Spleen (tissue), 11 donors: ENCODE results near the gene SGCG. TPM values are rescaled to one million over a fixed set of nuclear protein-coding genes. Genes with fewer than 3 reads are reported as not detected.
A peak's percentile ranks its signal among the peaks of the same experiment; 100 is the strongest.

Experiments used
- DNase-seq: peaks from one replicate; pipeline ENCODE4 v3.0.0-alpha.2; 2020
- H3K27ac ChIP-seq, 8 donors: fragments of 200-600 bp; sonication (generic) in 7 of 8; 1 replicate in 4 of 8; 2 replicates in 4 of 8; pipeline versions ENCODE4 v1.5.0 to v1.8.0; 2016 to 2021; ENCODE audit warnings: inconsistent platforms in 4 of 8, mild to moderate bottlenecking in 4 of 8, moderate library complexity in 1 of 8
- H3K27me3 ChIP-seq, 7 donors: fragments of 200-600 bp; sonication (generic) in 6 of 7; replicated peaks in 1 of 7; 1 replicate in 4 of 7; 2 replicates in 3 of 7; pipeline versions ENCODE4 v1.5.0 to v1.8.0; 2016 to 2021; ENCODE audit warnings: inconsistent platforms in 3 of 7, mild to moderate bottlenecking in 1 of 7
- H3K36me3 ChIP-seq, 6 donors: fragments of 200-600 bp; sonication (generic) in 5 of 6; 1 replicate in 4 of 6; 2 replicates in 2 of 6; pipeline versions ENCODE4 v1.5.0 to v1.8.0; 2016 to 2021; ENCODE audit warnings: inconsistent platforms in 2 of 6
- H3K4me1 ChIP-seq, 6 donors: fragments of 200-600 bp; sonication (generic) in 5 of 6; 1 replicate in 3 of 6; 2 replicates in 3 of 6; pipeline versions ENCODE4 v1.5.0 to v1.8.0; 2016 to 2021; ENCODE audit warnings: inconsistent platforms in 3 of 6
- H3K4me3 ChIP-seq, 8 donors: fragments of 200-600 bp; sonication (generic) in 7 of 8; 1 replicate in 4 of 8; 2 replicates in 4 of 8; pipeline versions ENCODE4 v1.5.0 to v1.8.0; 2016 to 2021; ENCODE audit warnings: inconsistent platforms in 4 of 8, mild to moderate bottlenecking in 4 of 8, moderate library complexity in 2 of 8
- H3K9me3 ChIP-seq, 8 donors: fragments of 200-600 bp; sonication (generic) in 7 of 8; 1 replicate in 4 of 8; 2 replicates in 4 of 8; pipeline versions ENCODE4 v1.5.0 to v1.8.0; 2016 to 2021; ENCODE audit warnings: inconsistent platforms in 4 of 8
- CTCF ChIP-seq, 11 experiments: fragments of 200-600 bp in 7 of 11; fragments of 450-650 bp in 4 of 11; sonication (generic) in 4 of 11; IDR thresholded peaks in 8 of 11; conservative IDR thresholded peaks in 3 of 11; 1 replicate in 7 of 11; 2 replicates in 4 of 11; pipeline versions ENCODE4 v1.4.0 to v1.8.0; 2016 to 2021; ENCODE audit warnings: antibody characterized with exemption in 11 of 11, inconsistent platforms in 4 of 11, mild to moderate bottlenecking in 1 of 11
- POLR2A ChIP-seq, 3 donors: fragments of 450-650 bp; IDR thresholded peaks; one replicate each; pipeline ENCODE4 v1.5.1; 2017; ENCODE audit warnings: antibody characterized with exemption in 3 of 3, mild to moderate bottlenecking in 1 of 3
- POLR2AphosphoS5 ChIP-seq, 3 donors: sonication (generic); formaldehyde crosslinking; IDR thresholded peaks; one replicate each; pipeline ENCODE4 v1.5.1; 2017; ENCODE audit warnings: antibody characterized with exemption in 3 of 3
- WGBS, 5 donors: extraction: QIAGEN DNeasy Blood & Tissue Kit in 3 of 5; methylation state at CpG; one replicate each; pipeline versions ENCODE4 v1.1.5 to v1.1.7; 2013 to 2018; 5-methylcytosine and 5-hydroxymethylcytosine counted together
- intact Hi-C: fragments of 100-400 bp; cut with DNase I; formaldehyde crosslinking; loops from one replicate; pipeline ENCODE4 v1.15.0; 2023; ENCODE audit warnings: low total_unique reads
- polyA plus RNA-seq, 3 donors: library from polyadenylated mRNA; stranded (reverse); fragments of 200-250 nt; gene quantifications; one replicate each; pipeline ENCODE4 v1.2.1, GENCODE V29; 2013
- total RNA-seq, 7 donors: library from RNA; depleted of rRNA in 3 of 7; stranded (reverse); fragments of >200 nt in 3 of 7; fragmentation: NEBNext Ultra II Directional in 4 of 7; extraction: Animal tissue kit (Norgen Biotek cat#: 25700) in 4 of 7; gene quantifications; one replicate each; pipeline versions ENCODE4 v1.1.0 to v1.2.1, GENCODE V29; 2016 to 2021
- donor health status: healthy with polysubstance abuse.
- donor health status: DM: no; HTN: no; CAD: no; lungs with moderate emphysema.
- donor health status: DM: no; HTN: no; CAD: no.
- donor health status: Bipolar disorder and iron deficiency.
- donor health status: healthy.
- donor health status: DM: no; HTN: no; CAD: no.
- donor health status: DM: yes; HTN: yes; CAD: no.

SGCG gene
- total and polyA plus RNA-seq, 10 donors: not detected

- TF ChIP-seq POLR2A (IDR thresholded peaks at IDR 0.05): no peak
- TF ChIP-seq POLR2AphosphoS5 (IDR thresholded peaks at IDR 0.05): peak in 1 of 3 donors; percentile 18
- no peak for TF ChIP-seq CTCF (IDR thresholded peaks at IDR 0.05 in 8 of 11, conservative IDR thresholded peaks at IDR 0.05 in 3 of 11)
- Histone ChIP-seq H3K4me1 (peaks cover 0 to 32% (median 18%) of the 10 kb centered on the region in 6 donors), H3K9me3 (no peaks in the 10 kb centered on the region), H3K4me3 (no peak overlapping the region), H3K27me3 (no peaks in the 10 kb centered on the region), H3K27ac (no peak overlapping the region), H3K36me3 (no peaks in the 10 kb centered on the region)
- DNase-seq: no peak
- intact Hi-C loops: no loop called here
- 67 to 78% (median 72%) methylated on average over 14 to 17 of the region's 17 CpGs for WGBS, 5 donors
Measured at GRCh38 chr13:23323946-23324709, 143.3 kb downstream of the SGCG start.

- no peak for DNase-seq
- H3K27ac ChIP-seq: no peak overlapping the region
- intact Hi-C loops: no loop called here
- WGBS, 5 donors: 69 to 84% (median 76%) methylated on average over 2 of the region's 2 CpGs
- no peak overlapping the region for H3K4me3 ChIP-seq
- H3K36me3 ChIP-seq: no peaks in the 10 kb centered on the region
- no peaks in the 10 kb centered on the region for H3K27me3 ChIP-seq
- peaks cover 0 to 3% (median 0%) of the 10 kb centered on the region in 8 donors for H3K9me3 ChIP-seq
- peaks cover 0 to 21% (median 8%) of the 10 kb centered on the region in 6 donors for H3K4me1 ChIP-seq
- no peak for TF ChIP-seq POLR2AphosphoS5 (IDR thresholded peaks at IDR 0.05)
- TF ChIP-seq POLR2A (IDR thresholded peaks at IDR 0.05): no peak
- no peak for TF ChIP-seq CTCF (IDR thresholded peaks at IDR 0.05 in 8 of 11, conservative IDR thresholded peaks at IDR 0.05 in 3 of 11)
Measured at GRCh38 chr13:23325191-23325590, 144.4 kb downstream of the SGCG start.

DNA sequence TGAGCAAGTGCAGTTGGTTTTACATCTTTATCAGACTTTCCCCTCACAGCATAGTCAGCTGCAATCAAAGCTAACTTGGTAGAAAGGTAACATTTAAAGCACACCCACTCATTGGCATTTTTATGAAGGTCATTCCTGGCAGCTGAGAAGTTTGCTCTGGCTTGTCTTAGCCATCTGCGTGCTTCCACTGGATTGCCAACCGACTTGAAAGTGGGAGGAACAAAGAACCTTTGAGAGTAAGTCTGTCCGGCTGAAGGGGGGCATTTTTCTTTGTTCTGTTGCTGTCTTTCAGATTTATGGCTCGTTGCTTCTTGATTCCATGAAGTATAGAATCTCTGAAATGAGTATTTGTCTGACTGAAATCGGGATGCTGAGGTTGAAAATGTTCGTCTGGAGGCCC lies 149.6 kb downstream of the SGCG start:
- Histone ChIP-seq H3K27ac (no peak overlapping the region), H3K4me3 (no peak overlapping the region), H3K4me1 (no peaks in the 10 kb centered on the region), H3K36me3 (peaks cover 0 to 9% (median 0%) of the 10 kb centered on the region in 6 donors), H3K9me3 (peaks cover 0 to 53% (median 32%) of the 10 kb centered on the region in 8 donors), H3K27me3 (no peaks in the 10 kb centered on the region)
- intact Hi-C loops: no loop called here
- DNase-seq: no peak
- no peak for TF ChIP-seq POLR2A (IDR thresholded peaks at IDR 0.05)
- TF ChIP-seq POLR2AphosphoS5 (IDR thresholded peaks at IDR 0.05): no peak
- TF ChIP-seq CTCF (IDR thresholded peaks at IDR 0.05 in 8 of 11, conservative IDR thresholded peaks at IDR 0.05 in 3 of 11): no peak
- WGBS, 5 donors: 93 to 96% (median 93%) methylated on average over 6 of the region's 6 CpGs

- Histone ChIP-seq H3K4me1 (no peaks in the 10 kb centered on the region), H3K4me3 (no peak overlapping the region), H3K36me3 (peaks cover 4 to 49% (median 20%) of the 10 kb centered on the region in 6 donors), H3K27me3 (no peaks in the 10 kb centered on the region), H3K9me3 (peaks cover 0 to 39% (median 11%) of the 10 kb centered on the region in 8 donors), H3K27ac (no peak overlapping the region)
- DNase-seq: no peak
- intact Hi-C loops: no loop called here
- TF ChIP-seq POLR2A (IDR thresholded peaks at IDR 0.05): no peak
- TF ChIP-seq CTCF (IDR thresholded peaks at IDR 0.05 in 8 of 11, conservative IDR thresholded peaks at IDR 0.05 in 3 of 11): no peak
- no peak for TF ChIP-seq POLR2AphosphoS5 (IDR thresholded peaks at IDR 0.05)
- WGBS, 5 donors: 93 to 98% (median 96%) methylated on average over 1 of the region's 1 CpG
Measured at GRCh38 chr13:23339225-23339624, 158.4 kb downstream of the SGCG start.
